G401 (cell line): ENCODE measurements around the gene CXXC1. TPM values are rescaled to one million over a fixed set of nuclear protein-coding genes. Genes with fewer than 3 reads are reported as not detected.

Experiments
- total RNA-seq: library from RNA; depleted of rRNA; stranded (reverse); fragments of >200 nt; shearing (Covaris generic); gene quantifications from 2 replicates; pipeline ENCODE4 v1.2.3, GENCODE V29; 2014; rRNA removed

The CXXC1 gene
- total RNA-seq, 1 experiment from 2014 or later: 88.3 TPM

Other genes with a start within 250 kb of the CXXC1 start
- not detected in 2 replicates for gene MYO5B, start 92.5 kb downstream of the CXXC1 start, total RNA-seq
- not detected in 2 replicates for gene CFAP53, start 21.2 kb downstream of the CXXC1 start, total RNA-seq
- 48.2 and 49.7 TPM in 2 replicates for gene MBD1, start 6.2 kb downstream of the CXXC1 start, total RNA-seq
- gene SKA1, start 87.4 kb upstream of the CXXC1 start, total RNA-seq: 16.7 and 32.6 TPM in 2 replicates